ENCODE measurements around the gene AGMO.

Gene AGMO

GRCh38 chr7:15556339-15557105 is 5.3 kb downstream of the AGMO start:
- TF ChIP-seq CTCF (IDR thresholded peaks at IDR 0.05; ENCODE audit: insufficient read depth, low read length, poor library complexity, severe bottlenecking) (no peak), EZH2phosphoT487 (conservative IDR thresholded peaks at IDR 0.05; ENCODE audit: low read length) (no peak)
- H2AFZ ChIP-seq (ENCODE audit: low read depth, low read length, severe bottlenecking): no peak overlapping the region

GRCh38 chr7:15555381-15555859 is 6.4 kb downstream of the AGMO start:
- no peak overlapping the region for H3K27ac ChIP-seq (ENCODE audit: low read depth, low read length)
- H3K9me3 ChIP-seq (ENCODE audit: insufficient read depth, low read length): no peaks in the 10 kb centered on the region
- no peaks in the 10 kb centered on the region for H3K27me3 ChIP-seq (ENCODE audit: low read length)
- no peaks in the 10 kb centered on the region for H3K79me2 ChIP-seq (ENCODE audit: insufficient read depth, low read length)
- H3K4me3 ChIP-seq (ENCODE audit: insufficient read depth, low read length, poor library complexity, severe bottlenecking): no peak overlapping the region
- no peaks in the 10 kb centered on the region for H3F3A ChIP-seq (ENCODE audit: insufficient read depth)
- H4K20me1 ChIP-seq (ENCODE audit: low read depth, low read length): no peaks in the 10 kb centered on the region
- H2AFZ ChIP-seq (ENCODE audit: low read depth, low read length, severe bottlenecking): no peak overlapping the region
- H3K9me2 ChIP-seq (replicated peaks; ENCODE audit: insufficient read depth, low read length): no peaks in the 10 kb centered on the region
- TF ChIP-seq EZH2phosphoT487 (conservative IDR thresholded peaks at IDR 0.05; ENCODE audit: low read length): no peak
- TF ChIP-seq CTCF (IDR thresholded peaks at IDR 0.05; ENCODE audit: insufficient read depth, low read length, poor library complexity, severe bottlenecking): no peak
- H3K36me3 ChIP-seq (ENCODE audit: low read length): no peaks in the 10 kb centered on the region
- no peak overlapping the region for H3K9ac ChIP-seq (ENCODE audit: low read length)
- no peak overlapping the region for H3K4me2 ChIP-seq (ENCODE audit: low read depth, low read length, poor library complexity, severe bottlenecking)

More at GRCh38 chr7:15556339-15557105, 5.3 kb downstream of the AGMO start:
- Histone ChIP-seq H3K36me3 (ENCODE audit: low read length) (no peaks in the 10 kb centered on the region), H3K79me2 (ENCODE audit: insufficient read depth, low read length) (no peaks in the 10 kb centered on the region), H3K9ac (ENCODE audit: low read length) (no peak overlapping the region), H3K27me3 (ENCODE audit: low read length) (no peaks in the 10 kb centered on the region), H3K9me2 (replicated peaks; ENCODE audit: insufficient read depth, low read length) (no peaks in the 10 kb centered on the region), H3K27ac (ENCODE audit: low read depth, low read length) (no peak overlapping the region), H3F3A (ENCODE audit: insufficient read depth) (no peaks in the 10 kb centered on the region), H3K4me2 (ENCODE audit: low read depth, low read length, poor library complexity, severe bottlenecking) (no peak overlapping the region), H3K4me3 (ENCODE audit: insufficient read depth, low read length, poor library complexity, severe bottlenecking) (no peak overlapping the region), H4K20me1 (ENCODE audit: low read depth, low read length) (no peaks in the 10 kb centered on the region), H3K9me3 (ENCODE audit: insufficient read depth, low read length) (no peaks in the 10 kb centered on the region)

- Histone ChIP-seq H3F3A (ENCODE audit: insufficient read depth) (no peaks in the 10 kb centered on the region), H3K9ac (ENCODE audit: low read length) (no peak overlapping the region), H3K36me3 (ENCODE audit: low read length) (no peaks in the 10 kb centered on the region), H3K27ac (ENCODE audit: low read depth, low read length) (no peak overlapping the region), H3K27me3 (ENCODE audit: low read length) (no peaks in the 10 kb centered on the region), H3K79me2 (ENCODE audit: insufficient read depth, low read length) (no peaks in the 10 kb centered on the region), H3K9me3 (ENCODE audit: insufficient read depth, low read length) (no peaks in the 10 kb centered on the region), H3K4me2 (ENCODE audit: low read depth, low read length, poor library complexity, severe bottlenecking) (no peak overlapping the region), H3K4me3 (ENCODE audit: insufficient read depth, low read length, poor library complexity, severe bottlenecking) (no peak overlapping the region), H3K9me2 (replicated peaks; ENCODE audit: insufficient read depth, low read length) (no peaks in the 10 kb centered on the region), H2AFZ (ENCODE audit: low read depth, low read length, severe bottlenecking) (no peak overlapping the region), H4K20me1 (ENCODE audit: low read depth, low read length) (no peaks in the 10 kb centered on the region)
- no peak for TF ChIP-seq CTCF (IDR thresholded peaks at IDR 0.05; ENCODE audit: insufficient read depth, low read length, poor library complexity, severe bottlenecking)
- TF ChIP-seq EZH2phosphoT487 (conservative IDR thresholded peaks at IDR 0.05; ENCODE audit: low read length): no peak
Observed at GRCh38 chr7:15554744-15555143, 7.1 kb downstream of the AGMO start.

Measured in SU-DHL-6 (cell line).